Caki2 (cell line): Measurements from ENCODE around the gene FRRS1. TPM values are rescaled to one million over a fixed set of nuclear protein-coding genes. Genes with fewer than 3 reads are reported as not detected.
A peak's percentile ranks its signal among the peaks of the same experiment; 100 is the strongest.

Source experiments
- DNase-seq: peaks from one replicate; pipeline ENCODE4 v3.0.0-alpha.2; 2015; ENCODE audit warnings: low read depth
- in situ Hi-C: cut with HindIII; loops from 2 replicates; pipeline ENCODE4 v1.10.0; 2016; ENCODE audit warnings: low sequenced_read_pairs, low pct_unique_long_range_greater_than_20kb, mixed read lengths
- total RNA-seq: library from RNA; depleted of rRNA; stranded (reverse); fragments of >200 nt; shearing (Covaris generic); gene quantifications from 2 replicates; pipeline ENCODE4 v1.2.3, GENCODE V29; 2014; ENCODE audit warnings: low replicate concordance

FRRS1 gene
- total RNA-seq, 1 experiment from 2014 or later = 7.2 TPM

- in situ Hi-C loops = no loop called here
- no peak for DNase-seq
These were observed 64.2 kb downstream of the FRRS1 start for GRCh38 chr1:99702221-99702620.

GRCh38 chr1:99700020-99700419, 66.4 kb downstream of the FRRS1 start:
- in situ Hi-C loops = no loop called here
- no peak for DNase-seq

- no peak for DNase-seq
- in situ Hi-C loops = no loop called here
These were observed 68.9 kb downstream of the FRRS1 start for GRCh38 chr1:99697580-99697979.

- DNase-seq = no peak
- in situ Hi-C loops = no loop called here
These were observed 69.8 kb downstream of the FRRS1 start for GRCh38 chr1:99696616-99697015.

- in situ Hi-C loops = no loop called here
- no peak for DNase-seq
These were observed 75.3 kb downstream of the FRRS1 start for GRCh38 chr1:99691175-99691574.

- DNase-seq = peak; percentile 85
- in situ Hi-C loops = no loop called here
These were observed 80.8 kb downstream of the FRRS1 start for GRCh38 chr1:99685516-99686180.

GRCh38 chr1:99682291-99682751, 84.1 kb downstream of the FRRS1 start:
- in situ Hi-C loops = no loop called here

GRCh38 chr1:99681583-99681982, 84.9 kb downstream of the FRRS1 start:
- DNase-seq = peak; percentile 52
- in situ Hi-C loops = no loop called here

More at GRCh38 chr1:99682291-99682751, 84.1 kb downstream of the FRRS1 start:
- DNase-seq = peak; percentile 91

GRCh38 chr1:99680270-99680669, 86.2 kb downstream of the FRRS1 start:
- in situ Hi-C loops = no loop called here
- peak; percentile 40 for DNase-seq

- DNase-seq = no peak
- in situ Hi-C loops = no loop called here
These were observed 89.0 kb downstream of the FRRS1 start for GRCh38 chr1:99677416-99677815.

- in situ Hi-C loops = no loop called here
- no peak for DNase-seq
These were observed 89.6 kb downstream of the FRRS1 start for GRCh38 chr1:99676876-99677275.

GRCh38 chr1:99675994-99676393, 90.4 kb downstream of the FRRS1 start:
- no peak for DNase-seq
- in situ Hi-C loops = no loop called here

GRCh38 chr1:99675292-99675691, 91.1 kb downstream of the FRRS1 start:
- no peak for DNase-seq
- in situ Hi-C loops = no loop called here

GRCh38 chr1:99674115-99675064, 92.0 kb downstream of the FRRS1 start:
- DNase-seq = no peak
- in situ Hi-C loops = no loop called here

GRCh38 chr1:99673315-99673714, 93.1 kb downstream of the FRRS1 start:
- no peak for DNase-seq

GRCh38 chr1:99672530-99673213, 93.8 kb downstream of the FRRS1 start:
- no peak for DNase-seq
- in situ Hi-C loops = no loop called here

More at GRCh38 chr1:99673315-99673714, 93.1 kb downstream of the FRRS1 start:
- in situ Hi-C loops = no loop called here

- DNase-seq = no peak
- in situ Hi-C loops = no loop called here
These were observed 94.4 kb downstream of the FRRS1 start for GRCh38 chr1:99672038-99672437.

GRCh38 chr1:99670583-99670982, 95.9 kb downstream of the FRRS1 start:
- no peak for DNase-seq
- in situ Hi-C loops = no loop called here

- in situ Hi-C loops = no loop called here
These were observed 96.6 kb downstream of the FRRS1 start for GRCh38 chr1:99669821-99670220.

More at GRCh38 chr1:99669821-99670220, 96.6 kb downstream of the FRRS1 start:
- DNase-seq = no peak
